HuH-7.5 (cell line): ENCODE measurements around the gene MYO3A.

Source experiments
- DNase-seq: peaks from one replicate; pipeline ENCODE4 v3.0.0; 2011; ENCODE audit warnings: low spot score

Gene MYO3A

GRCh38 chr10:26215935-26216584 lies 282.0 kb downstream of the MYO3A start:
- no peak for DNase-seq

GRCh38 chr10:26216585-26217395 lies 282.8 kb downstream of the MYO3A start, which contains the start of gene GAD2:
GAD2 (plus strand) TSS chr10:26216774; CDS start chr10:26216810, 36 bp downstream.
- no peak for DNase-seq

GRCh38 chr10:26217396-26218086 lies 283.5 kb downstream of the MYO3A start:
- no peak for DNase-seq

GRCh38 chr10:26219676-26220075 lies 285.6 kb downstream of the MYO3A start:
- DNase-seq, result no peak

- no peak for DNase-seq
These were observed 286.9 kb downstream of the MYO3A start for GRCh38 chr10:26220901-26221300.

- DNase-seq, result no peak
These were observed 287.5 kb downstream of the MYO3A start for GRCh38 chr10:26221541-26221940.

GRCh38 chr10:26222563-26222962 lies 288.5 kb downstream of the MYO3A start:
- no peak for DNase-seq

- no peak for DNase-seq
These were observed 291.3 kb downstream of the MYO3A start for GRCh38 chr10:26225322-26225721.

- DNase-seq, result no peak
These were observed 293.8 kb downstream of the MYO3A start for GRCh38 chr10:26227786-26228185.

GRCh38 chr10:26232174-26232573 lies 298.1 kb downstream of the MYO3A start:
- DNase-seq, result no peak

GRCh38 chr10:26235761-26236160 lies 301.7 kb downstream of the MYO3A start:
- DNase-seq, result no peak

- no peak for DNase-seq
These were observed 304.3 kb downstream of the MYO3A start for GRCh38 chr10:26238378-26238777.

- DNase-seq, result no peak
These were observed 308.8 kb downstream of the MYO3A start for GRCh38 chr10:26242706-26243350.

GRCh38 chr10:26243351-26243720 lies 309.3 kb downstream of the MYO3A start:
- no peak for DNase-seq

GRCh38 chr10:26249681-26250080 lies 315.7 kb downstream of the MYO3A start:
- DNase-seq, result no peak

- DNase-seq, result no peak
These were observed 317.9 kb downstream of the MYO3A start for GRCh38 chr10:26251925-26252324.

GRCh38 chr10:26254616-26255015 lies 320.6 kb downstream of the MYO3A start:
- no peak for DNase-seq

- no peak for DNase-seq
These were observed 325.3 kb downstream of the MYO3A start for GRCh38 chr10:26259341-26259740.
